NCI-H2196 (cell line): ENCODE measurements around the gene MYH6.
"Not testable (repeated sequence)": the region's sequence is repeated elsewhere in the genome, so short reads cannot be mapped to it uniquely, and the experiment has no call there.

Source experiments
- DNase-seq: peaks from one replicate; lab custom pipeline; 2025; ENCODE audit not compliant: unreplicated experiment; lab: John Stamatoyannopoulos, UW

The MYH6 gene

DNA sequence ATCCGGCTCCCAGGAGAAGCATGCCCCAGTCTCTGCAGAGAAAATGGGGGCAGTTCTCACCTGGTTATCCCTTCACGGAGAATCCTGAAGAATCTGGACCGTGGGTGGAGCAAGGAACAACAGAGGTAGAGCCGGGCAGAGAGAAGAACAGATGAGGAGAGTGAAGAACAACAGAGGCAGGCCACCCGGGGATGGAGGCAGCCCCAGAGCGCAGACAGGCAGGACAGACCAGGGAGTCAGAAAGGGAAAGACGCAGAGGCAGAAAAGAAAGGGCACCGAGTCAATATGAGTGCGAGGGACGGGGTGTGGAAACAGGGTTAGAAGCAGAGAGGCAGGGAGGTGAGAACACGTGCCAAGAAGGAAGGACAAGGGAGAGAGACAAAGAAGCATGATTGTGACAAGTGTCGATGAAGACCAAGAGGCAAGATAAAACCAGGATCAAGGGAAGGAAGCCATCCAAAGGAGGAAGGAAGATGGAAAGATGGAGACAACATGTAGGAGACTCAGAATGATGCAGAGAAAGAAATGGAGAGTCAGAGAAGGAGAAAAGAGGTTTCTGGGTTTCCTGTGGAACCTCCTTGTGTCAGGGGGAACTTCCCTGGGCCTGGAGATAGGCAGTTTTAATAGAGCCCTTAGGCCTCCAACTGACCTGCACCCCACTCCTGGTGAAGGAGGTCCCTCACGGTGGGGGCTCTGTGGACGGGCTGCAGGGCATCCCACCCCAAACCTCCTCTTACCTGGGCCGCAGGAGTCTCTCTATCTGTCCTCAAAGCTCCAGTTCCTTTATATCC, at the start of gene MYH6:
Gene MYH6 (minus strand): TSS at position 758 of the 791 bp plus-strand sequence. CDS start 1,050 bp downstream, outside the sequence.
- no peak for DNase-seq

DNA sequence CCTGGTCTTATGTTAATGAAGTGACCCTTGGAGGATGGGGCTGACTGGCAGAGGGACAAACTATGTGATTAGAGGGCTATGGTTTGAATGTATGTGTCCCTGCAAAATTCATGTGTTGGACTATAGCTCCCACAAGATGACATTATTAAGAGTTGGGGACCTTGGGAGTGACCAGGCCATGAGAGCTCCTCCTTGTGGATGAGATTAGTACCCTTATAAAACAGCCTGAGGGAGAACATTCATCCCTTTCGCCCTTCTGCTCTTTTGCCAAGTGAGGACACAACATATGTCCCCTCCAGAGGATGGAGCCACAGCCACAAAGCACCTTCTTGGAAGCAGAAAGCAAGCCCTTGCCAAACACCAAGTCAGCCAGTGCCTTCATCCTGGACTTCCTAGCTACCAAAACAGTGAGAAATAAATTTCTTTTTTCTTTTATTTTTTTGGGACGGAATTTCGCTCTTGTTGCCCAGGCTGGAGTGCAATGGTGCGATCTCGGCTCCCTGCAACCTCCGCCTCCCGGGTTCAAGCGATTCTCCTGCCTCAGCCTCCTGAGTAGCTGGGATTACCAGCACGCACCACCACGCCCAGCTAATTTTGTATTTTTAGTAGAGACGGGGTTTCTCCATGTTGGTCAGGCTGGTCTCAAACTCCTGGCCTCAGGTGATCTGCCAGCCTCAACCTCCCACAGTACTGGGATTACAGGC, 49.0 kb upstream of the MYH6 start:
- DNase-seq: not testable (repeated sequence)

DNA sequence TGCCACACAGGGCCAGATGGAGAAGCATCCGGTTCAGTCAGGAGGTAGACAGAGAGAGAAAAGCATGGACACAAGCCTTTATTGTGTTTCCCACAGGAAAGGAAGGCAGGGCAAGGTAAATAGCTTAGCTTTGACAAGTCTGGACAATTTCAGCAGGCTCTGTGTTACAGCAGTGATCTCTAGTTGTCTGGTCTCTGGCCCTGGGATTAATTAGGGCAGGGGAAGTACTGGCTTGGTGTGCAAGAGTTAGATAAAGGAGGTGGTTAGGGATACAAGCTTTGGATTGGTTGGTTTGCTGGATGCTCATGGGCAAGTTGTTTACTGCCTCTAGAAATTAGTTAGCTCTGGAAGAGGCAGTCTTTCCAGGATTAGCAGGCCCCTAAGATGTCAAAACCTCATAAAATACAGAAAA, 46.4 kb upstream of the MYH6 start:
- DNase-seq: no peak

DNA sequence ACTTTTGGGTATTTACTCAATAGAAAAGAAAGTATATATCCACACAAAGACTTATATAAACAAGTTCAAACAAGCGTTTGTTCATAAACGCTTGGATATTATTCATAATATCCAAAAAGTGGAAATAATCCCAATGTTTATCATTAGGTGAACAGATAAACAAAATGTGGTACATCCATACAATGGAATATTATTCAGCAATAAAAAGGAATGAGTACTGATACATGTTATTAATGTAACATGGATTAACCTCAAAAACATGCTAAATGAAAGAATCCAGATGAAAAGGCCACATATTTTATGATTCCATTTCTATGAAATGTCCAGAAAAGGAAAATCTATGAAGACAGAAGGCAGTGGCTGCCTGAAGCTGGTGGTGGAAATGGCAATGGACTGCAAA, 44.2 kb upstream of the MYH6 start:
- DNase-seq: no peak

DNA sequence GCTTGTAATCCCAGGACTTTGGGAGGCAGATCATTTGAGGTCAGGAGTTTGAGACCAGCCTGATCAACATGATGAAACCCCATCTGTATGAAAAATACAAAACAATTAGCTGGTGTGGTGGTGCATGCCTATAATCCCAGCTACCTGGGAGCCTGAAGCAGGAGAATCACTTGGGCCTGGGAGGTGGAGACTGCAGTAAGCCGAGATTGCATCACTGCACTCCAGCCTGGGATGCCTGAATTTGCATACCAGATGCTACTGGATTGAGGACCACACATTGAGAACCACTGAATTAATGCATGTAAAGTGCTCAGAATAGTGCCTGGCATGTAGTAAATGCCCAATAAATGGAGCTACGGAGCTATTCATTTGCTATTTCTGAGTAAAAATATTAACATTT, 42.3 kb upstream of the MYH6 start:
- no peak for DNase-seq

DNA sequence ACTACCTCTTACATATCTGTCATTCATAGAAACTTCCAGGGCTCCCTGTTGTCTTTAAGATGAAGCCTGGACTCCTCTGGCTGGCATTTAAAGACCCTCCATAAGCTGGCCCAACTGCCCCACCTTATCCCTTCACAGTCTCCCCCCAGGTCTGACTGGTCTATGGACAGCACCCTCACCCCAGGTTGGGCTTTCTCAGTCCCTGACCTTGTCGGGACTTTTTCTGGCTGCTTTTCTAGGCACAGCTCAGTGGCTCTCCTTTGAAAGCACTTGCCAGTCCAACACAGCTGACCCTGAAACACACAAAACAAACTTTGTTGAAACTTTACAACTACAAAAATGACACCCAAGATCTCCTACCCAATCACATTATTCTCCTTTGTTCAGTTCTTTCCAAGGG, 41.2 kb upstream of the MYH6 start:
- no peak for DNase-seq

DNA sequence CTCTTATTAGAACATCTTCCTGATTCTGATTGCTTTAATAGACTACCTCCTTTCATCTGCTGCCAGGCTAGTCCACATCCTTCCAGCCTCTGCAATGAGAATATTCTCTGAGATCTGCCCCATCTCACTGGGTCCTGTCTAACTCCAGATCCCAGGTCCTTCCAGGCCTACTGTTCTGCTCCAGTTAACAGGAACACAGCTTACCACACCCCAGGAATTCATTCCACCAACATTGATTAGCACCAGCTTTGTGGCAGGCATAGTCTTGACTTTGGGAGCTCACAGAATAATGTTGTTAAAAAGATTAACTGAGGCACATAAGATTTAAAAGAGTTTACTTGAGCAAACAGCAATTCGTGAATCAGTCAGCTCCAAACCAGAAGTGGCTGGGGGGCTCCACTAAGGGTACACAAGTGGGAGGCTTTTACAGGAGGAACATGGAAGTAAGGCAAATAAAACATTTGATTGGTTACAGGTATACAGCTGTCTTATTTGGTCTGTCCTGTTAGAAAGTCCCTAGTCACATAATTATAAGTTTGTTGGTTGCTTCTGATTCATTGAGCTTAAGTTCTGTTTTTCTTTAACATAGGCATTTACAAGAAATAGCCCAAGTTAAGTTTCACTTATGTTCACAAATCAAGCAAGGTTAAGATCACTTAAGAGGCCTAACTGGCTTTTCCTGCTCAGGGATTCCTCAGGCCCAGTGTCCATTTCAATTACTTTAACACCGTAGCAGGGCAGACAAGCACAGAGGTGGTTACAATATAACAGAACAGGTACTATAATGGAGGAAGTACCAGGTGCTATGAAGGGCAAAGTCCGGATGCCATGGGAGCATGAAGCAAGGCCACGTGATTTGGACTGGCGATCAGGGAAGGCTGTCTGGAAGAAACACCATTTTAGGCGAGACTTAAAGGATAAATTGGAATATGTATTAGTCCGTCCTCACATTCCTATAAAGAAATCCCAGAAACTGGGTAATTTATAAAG, 39.6 kb upstream of the MYH6 start:
- no peak for DNase-seq

DNA sequence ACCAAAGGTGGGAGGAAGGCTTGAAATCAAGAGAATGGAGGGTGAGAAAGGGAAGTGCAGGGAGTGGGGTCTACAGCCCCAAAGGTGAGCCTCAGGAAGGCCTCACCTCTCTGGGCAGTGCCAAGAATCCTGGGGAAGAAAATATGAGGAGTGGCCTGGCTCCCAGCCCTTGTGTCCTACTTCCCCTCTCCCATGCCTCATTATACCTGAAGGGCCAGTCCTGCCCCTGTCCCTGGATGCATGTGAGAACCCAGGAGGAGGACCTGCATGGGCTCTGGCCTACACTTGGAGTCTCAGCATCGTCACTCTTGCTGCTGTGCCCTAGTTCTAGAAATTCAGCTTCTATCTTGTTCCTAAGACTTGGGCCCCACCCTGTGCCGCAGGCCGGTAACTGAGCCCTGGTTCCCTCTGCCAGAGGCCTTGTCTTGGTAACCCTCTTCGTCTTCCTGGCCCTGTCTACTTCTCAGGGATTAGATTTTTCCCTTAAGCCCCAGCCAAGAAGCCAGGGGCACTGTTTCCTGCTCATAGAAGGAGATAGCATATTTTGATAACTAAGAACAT, 38.3 kb upstream of the MYH6 start:
- no peak for DNase-seq

DNA sequence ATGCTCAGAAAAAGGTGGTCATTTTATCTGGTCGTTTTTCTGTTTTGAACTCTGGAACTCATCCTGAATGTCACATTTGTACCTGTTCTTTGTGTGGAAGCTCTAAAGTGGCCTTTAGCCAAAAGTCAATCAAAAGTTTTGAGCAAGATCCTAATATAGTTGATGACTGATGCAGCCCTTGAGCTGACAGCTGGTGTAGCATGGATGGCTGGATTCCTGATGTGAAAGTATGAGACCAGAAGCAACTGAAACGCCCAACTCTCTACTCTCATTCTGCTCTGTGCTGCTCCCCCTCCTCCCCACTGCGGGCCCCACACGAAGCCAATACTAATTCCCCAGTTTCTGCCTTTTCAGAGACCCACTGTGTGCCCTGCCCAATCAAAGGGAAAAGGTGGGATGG, 37.7 kb upstream of the MYH6 start:
- DNase-seq: no peak

DNA sequence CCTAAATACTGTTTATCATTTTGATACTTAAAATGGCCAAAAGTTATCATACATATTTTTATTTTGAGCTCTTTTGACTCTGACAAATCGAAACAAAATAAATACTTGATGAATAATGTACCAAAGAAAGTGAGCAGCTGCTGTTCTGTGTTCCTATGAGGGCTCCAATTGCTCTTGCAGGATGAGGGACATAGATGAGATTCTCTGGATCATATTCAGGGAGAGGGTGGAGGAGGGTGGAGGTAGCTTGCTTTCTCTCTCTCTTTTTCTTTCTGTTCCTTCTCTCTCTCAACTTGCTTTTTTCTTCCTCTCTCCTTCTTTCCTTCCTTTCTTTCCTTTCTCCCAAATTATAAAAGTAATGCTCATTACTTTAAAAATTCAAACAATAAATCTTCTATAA, 36.2 kb upstream of the MYH6 start:
- no peak for DNase-seq

DNA sequence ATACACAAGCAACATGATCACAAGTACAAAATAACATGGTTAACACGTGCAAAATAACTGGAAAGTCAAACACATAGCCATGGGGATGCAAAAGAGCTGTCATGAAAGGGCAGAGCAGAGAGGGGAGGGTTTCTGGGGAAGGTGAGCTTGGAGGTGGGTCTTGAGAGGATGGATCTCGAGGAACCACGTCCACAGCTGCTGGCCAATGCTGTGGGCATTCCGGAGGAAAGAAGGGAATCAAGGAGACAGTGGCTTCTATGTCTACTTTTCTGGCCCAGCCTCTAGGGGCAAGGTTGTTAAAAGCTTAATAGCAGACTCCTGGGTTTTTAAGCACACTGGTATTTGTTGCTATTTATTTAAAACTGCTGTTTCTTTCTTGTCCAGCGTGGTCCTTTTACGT, 35.8 kb upstream of the MYH6 start:
- DNase-seq: no peak

DNA sequence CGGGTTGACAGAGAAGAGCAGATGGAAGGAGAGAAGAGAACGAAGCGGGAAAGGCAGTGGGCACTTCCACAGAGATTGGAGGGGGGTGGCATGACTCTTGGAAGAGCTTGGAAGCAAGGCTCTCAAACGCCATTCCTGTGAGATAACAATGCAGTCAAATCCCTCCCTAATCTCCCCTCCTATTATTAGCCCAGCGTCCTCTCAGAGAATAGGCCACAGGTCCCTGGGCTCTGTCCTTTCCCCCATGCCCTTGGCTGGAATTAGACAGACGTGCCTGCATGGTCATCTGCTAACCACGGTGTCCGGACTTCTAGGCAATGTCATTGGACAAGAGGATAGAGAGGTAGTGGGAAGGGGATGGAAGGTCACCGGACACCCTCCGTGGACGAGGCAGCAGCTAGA, 35.3 kb upstream of the MYH6 start:
- no peak for DNase-seq

DNA sequence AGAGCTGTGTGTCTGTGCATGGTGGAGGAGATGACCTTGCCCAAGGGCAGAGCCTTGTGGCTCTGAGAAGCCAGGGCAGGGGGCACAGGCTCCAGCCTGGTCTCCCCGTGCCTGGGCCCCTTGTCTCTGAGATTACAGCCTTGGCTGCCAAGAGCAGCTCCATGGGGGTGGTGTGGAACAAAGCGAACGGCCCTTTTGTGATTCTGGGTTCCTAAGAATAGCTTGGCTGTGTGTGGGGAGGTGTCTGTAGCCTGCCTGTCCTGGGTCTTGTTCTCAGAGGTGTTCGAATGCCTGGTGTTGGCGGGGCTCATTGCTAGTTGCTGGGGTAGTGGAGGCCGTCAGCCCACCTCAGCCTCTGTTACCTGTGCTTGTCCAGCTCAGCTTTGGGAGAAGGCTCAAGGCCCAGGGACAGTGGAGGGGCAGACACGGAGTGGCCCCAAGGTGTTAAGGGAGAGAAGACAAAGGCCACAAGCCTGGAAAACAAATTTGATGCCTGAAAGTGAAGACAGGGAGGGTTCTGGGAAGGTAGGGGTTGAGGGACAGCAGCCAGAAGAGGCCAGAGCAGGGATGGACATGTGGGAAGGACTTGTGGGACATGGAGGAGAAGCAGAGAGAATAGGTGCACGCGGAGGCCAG, 34.8 kb upstream of the MYH6 start:
- DNase-seq: no peak

DNA sequence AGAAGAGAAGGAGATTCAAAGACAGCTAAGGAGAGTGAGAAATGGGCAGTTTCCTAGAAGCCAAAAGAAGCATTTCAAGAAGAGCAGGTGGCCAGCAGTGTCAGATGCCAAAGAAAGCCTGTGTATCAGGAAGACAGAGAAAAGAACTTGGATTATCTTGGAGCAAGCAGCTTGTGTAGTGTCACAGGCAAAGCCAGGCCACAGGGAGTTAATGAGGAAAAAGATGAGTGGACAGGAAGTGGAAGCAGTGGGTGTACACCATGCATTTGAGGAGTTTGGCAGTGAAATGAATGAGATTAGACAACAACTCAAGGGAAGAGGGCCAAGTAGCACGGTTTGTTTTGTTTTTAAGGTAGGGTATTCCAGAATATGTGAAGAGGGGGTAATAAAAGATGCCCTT, 33.0 kb upstream of the MYH6 start:
- no peak for DNase-seq

DNA sequence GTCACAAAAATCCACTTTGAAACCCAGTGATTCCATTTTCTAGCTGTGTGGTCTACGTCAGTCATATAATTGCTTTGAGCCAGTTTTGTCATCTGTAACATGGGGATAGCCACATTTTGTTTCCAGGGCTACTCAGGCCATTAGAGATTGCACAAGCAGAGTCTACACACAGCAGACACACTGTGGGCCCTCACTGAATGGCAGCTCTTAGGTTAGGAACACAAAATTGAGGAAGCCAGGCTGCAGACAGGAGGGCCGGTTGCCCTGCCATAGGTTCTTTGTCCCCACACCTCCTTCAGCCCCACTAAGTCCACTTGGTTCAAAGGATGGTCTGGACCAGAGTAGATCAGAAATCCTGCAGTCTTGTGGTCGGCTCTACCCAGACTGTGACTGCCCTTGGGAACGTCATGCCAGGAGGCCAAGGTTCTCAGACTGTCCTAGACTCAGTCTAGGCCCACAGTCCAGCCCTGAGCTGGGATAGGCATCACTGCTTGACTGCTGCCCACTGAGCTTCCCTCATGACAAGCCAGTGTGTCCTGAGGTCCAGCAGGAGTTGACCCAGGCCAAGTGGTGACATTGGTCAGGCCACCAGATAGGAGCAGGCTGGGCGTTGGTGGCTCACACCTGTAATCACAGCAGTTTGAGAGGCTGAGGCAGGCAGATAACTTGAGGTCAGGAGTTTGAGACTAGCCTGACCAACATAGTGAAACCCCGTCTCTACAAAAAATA, 31.2 kb upstream of the MYH6 start:
- DNase-seq: no peak

DNA sequence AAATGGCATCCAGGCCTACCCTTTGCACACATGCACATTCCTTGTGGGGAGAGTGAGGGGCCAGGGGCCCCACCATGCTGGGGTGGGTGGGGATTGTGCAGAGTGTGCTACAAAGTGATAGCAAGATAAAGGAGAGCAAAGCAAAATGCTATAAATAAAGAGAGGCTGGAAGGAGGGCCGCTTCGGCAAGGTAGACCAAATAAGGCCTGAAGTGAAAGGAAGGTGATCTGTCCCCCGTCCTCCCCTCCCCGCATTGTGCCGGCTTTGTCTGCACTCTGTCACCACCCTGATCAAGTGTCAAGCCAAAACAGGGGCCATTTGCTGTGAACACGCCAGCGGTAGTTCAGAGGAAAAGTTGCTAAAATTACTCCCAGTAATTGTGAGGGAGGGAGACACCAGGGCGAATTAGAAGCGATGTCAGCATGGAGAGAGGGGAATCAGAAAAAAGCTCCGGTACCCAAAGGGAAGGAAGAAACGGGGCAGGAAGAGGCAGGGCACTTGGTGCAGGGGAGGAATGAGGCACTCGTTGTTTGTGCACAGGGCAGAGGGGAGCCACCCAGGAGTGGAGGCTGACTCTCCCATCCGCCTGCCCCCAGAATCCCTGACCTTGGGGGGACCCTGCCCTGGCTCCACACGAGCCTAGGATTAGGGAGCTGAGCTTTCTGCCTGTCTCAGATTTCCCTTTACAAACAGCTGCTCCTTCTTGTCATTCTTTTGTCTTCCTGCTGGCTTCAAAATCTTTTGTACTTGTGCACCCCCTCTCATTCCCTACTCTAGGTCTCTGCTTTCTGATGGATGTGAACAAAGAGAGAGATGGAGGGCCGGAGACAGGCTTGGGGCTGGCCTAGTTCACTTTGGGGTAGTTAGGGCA, 30.3 kb upstream of the MYH6 start:
- DNase-seq: no peak

DNA sequence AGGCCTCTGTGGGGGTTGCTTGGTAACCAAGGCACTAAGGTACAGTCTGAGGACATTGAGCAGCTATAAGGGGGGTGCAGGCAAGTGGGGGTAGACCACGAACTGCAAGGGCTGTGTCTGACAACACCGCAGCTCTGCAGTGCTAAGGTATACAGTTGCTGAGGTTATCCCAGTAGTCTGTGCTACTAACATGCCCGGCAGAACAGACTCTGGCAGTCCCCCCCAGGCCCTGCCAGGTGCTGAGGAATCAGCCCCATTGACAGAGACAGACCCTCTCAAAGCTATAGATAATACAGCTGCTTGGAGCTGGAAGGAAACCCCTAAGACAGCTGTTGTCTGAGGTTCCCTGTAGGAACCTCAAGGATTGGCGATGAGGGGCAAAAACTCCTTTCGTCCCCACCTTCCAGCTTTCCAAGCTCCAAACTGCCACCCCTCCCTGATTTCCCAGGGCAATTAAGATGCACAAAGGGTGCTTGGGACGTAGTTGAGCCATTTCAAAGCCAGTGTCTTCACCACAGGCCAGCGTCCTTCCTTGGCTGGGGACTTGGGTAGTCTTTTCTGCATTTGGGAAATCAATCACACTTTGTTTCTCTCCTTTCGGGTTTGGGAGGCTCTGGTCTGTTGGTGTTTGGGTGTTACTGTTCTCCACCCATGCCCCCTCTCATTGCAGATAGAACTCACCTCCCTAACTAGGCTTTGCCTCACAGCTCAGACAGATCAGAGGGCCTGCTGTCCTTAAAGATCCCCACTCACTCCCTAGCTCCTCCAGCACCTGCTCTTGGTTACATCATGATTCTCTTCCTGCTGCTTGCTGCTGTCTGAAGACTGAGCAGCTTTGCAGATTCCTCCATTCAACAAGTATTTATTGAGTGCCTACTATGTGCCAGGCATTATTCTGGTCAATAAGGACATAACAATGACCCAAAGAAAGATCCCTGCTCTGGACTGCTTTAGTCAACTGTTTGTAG, 29.3 kb upstream of the MYH6 start:
- no peak for DNase-seq
